Germinal center (tissue), 1 donor: ENCODE measurements around the gene SIL1.
"Not testable (repeated sequence)": the region's sequence is repeated elsewhere in the genome, so short reads cannot be mapped to it uniquely, and the experiment has no call there.

Experiments used
- DNase-seq: peaks from one replicate; pipeline ENCODE4 v3.0.0; 2012; ENCODE audit warnings: mixed read lengths, low spot score

Gene SIL1

GRCh38 chr5:139068060-139068459 lies 130.1 kb downstream of the SIL1 start:
- no peak for DNase-seq

- DNase-seq, result no peak
These were observed 132.9 kb downstream of the SIL1 start for GRCh38 chr5:139065306-139065705.

- no peak for DNase-seq
These were observed 133.6 kb downstream of the SIL1 start for GRCh38 chr5:139064613-139065012.

GRCh38 chr5:139063664-139064054 lies 134.5 kb downstream of the SIL1 start:
- DNase-seq, result no peak

DNA sequence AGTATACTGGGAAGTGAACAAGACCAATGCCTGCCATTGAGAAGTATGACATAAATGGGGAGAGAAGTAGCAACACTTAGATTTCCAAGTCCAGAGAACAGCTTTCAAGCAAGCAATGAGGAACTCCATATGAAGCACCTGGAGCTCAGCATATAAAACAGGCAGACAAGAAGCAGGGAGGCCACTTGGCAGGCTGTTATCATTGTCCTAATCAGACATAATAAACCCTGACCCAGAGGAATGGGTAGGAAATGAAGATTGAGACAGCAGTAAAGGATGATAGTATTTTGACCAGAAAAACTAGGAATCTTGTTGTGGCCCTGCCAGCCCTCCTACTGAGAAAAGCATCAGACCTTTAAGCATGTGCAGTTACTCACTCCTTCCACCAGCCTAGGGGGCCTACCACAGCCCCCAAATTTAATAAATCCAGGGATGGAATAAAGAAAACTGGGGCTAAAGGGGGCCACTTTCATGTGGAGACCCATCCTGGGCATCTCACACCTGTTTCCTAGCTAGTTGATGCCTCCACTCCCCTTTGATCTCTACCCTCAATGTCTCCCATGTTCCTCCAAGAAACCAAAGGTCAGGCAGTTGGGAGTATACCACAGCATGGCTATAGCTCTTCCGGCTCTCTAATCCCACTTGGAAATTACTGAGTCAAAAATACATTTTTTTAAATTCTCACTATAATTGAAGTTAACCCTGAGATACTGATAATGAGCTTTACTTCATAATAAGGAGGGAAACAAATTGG lies 135.1 kb downstream of the SIL1 start:
- no peak for DNase-seq

DNA sequence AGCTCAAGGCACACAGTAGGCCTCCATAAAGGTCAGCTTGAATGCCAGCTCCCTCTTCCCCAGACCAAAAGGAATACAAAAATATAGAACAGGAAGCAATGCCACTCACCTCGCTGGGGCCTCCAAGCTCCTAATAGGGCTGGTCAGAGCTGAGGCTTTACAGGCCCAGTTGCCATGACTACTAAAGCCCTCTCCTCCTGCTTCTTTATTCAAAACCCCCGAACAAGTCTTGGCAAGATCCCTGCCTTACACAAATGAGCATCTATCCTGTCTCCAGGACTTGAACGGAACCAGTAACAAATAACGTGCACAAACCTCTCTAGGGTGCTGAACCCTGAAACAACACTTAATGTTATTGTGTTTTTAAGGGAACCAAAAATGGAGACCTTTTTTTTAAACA lies 136.3 kb downstream of the SIL1 start:
- no peak for DNase-seq

DNA sequence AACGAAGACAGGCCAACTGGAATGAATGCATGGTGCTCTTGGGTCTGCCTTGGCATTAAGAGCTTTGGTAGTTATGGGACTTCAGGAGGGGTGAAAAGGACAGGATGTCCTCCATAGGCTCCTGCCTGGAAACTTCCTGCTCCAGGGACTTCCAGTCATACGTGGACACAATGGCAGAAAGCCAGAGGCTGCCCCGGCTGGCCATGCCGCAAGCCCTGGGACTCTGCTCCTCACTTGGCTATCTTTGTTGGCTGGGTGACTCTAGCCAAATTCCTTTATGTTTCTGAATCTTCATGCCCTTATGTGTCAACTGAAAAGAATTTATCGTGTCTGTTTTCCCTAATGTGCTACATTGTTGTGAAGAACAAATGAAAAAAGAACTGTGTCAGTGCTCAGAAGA lies 136.9 kb downstream of the SIL1 start:
- no peak for DNase-seq

DNA sequence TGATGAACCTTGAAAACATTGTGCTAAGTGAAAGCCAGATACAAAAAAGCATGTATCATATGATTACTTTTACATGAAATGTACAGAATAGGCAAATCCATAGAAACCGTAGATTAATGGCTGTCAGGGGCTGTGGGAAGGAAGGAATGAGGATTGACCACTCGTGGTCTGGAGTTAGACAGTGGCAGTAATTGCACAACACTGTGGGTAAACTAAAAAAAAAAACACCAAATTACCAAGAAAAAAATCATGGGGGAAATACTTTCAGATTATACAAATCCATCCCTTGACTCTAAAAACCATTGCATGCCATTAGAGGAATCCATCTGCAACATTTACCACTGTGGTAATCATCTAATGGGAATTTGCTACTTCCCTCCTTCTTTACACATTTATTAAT lies 140.0 kb downstream of the SIL1 start:
- DNase-seq, result no peak

- DNase-seq, result not testable (repeated sequence)
These were observed 140.9 kb downstream of the SIL1 start for GRCh38 chr5:139057045-139057939.

- DNase-seq, result no peak
These were observed 145.2 kb downstream of the SIL1 start for GRCh38 chr5:139052975-139053374.

DNA sequence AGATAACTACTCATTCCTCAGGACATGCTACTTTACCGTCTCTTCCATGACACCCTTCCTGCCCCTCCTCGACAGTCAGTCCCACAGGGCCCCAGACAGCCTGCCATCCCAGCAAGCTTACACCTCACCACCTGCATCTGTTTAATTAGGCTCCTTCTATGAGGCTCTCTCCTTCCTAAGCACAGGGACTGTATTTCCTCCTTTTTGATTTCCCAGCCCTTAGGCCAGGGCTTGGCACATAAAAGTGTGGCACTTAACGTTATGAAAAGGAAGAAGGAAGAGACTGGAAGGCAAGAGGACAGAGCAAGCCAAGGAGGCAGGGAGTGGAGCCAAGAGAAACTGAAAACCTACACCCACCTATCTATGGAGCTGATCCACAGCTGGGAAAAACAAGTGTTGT lies 146.8 kb downstream of the SIL1 start:
- DNase-seq, result no peak

- DNase-seq, result no peak
These were observed 147.7 kb downstream of the SIL1 start for GRCh38 chr5:139050432-139050831.

GRCh38 chr5:139049780-139050179 lies 148.4 kb downstream of the SIL1 start:
- no peak for DNase-seq

DNA sequence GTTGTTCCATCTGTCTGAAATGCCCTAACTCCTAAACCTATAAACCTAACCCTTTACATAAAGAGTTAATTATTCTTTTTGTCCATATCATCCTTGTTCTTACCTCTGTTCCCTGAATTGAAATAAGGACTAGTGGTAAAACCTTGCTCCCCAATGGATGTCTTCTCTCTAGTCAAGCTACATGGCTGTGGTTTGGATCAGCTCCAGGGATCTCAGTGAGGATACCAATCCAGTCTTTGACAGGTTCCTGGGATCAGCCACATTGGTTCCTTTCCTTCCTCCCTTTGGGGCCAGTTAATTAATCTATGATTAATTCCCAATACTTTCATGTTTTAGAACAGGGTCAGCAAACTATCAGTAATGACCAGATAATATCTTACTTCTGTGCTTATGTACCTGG lies 151.6 kb downstream of the SIL1 start:
- no peak for DNase-seq

DNA sequence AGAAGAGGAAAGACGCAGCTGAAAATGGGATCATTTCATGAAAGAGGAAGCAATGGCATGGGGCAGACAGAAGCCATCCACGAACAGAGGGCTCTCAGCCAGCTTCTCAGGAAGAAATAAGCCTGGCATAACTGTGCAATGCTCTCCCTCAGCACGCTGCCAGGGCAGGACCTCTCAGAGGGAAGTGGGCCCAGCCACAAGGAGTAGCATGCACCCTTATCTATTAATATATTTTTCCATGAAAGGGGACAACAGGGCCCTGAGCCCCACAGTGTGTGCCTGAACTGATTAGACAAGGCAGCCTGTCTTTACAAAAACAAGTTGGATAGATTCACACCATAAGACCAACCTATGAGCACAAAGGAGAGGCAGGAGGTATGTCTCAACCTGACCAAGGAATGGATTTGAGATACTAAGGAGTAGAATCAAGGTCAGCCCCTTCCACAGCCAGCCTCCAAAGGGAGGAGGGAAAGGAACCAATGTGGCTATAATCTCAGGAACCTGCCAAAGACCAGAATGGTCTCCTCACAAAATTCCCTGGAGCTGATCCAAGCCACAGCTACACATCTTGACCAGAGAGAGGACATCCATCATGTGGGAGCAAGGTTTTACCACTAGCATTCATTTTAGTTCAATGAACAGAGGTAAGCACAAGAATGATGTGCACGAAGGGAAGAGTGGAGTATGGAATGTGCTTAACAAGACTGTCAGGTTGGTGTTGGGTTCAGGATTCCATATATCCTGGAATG lies 154.8 kb downstream of the SIL1 start:
- no peak for DNase-seq

- DNase-seq, result no peak
These were observed 158.1 kb downstream of the SIL1 start for GRCh38 chr5:139040081-139040480.

- no peak for DNase-seq
These were observed 159.4 kb downstream of the SIL1 start for GRCh38 chr5:139038613-139039305.

DNA sequence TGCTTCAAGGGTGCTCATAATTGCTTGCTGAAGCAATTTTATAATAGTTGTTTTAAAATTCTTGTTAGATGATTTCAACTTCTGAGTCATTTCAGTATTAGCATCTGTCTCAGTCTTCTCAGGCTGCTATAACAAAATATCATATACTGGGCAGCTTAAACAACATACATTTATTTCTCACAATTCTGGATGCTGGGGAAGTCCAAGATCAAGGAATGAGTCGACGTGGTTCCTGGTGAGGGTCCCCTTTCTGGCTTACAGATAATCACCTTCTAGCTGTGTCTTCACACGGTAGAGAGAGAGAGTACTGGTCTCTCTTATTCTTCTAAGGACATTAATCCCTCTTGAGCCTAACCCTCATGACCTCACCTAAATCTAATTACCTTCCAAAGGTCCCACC lies 160.4 kb downstream of the SIL1 start:
- DNase-seq, result no peak

GRCh38 chr5:139036332-139036731 lies 161.8 kb downstream of the SIL1 start:
- DNase-seq, result not testable (repeated sequence)

DNA sequence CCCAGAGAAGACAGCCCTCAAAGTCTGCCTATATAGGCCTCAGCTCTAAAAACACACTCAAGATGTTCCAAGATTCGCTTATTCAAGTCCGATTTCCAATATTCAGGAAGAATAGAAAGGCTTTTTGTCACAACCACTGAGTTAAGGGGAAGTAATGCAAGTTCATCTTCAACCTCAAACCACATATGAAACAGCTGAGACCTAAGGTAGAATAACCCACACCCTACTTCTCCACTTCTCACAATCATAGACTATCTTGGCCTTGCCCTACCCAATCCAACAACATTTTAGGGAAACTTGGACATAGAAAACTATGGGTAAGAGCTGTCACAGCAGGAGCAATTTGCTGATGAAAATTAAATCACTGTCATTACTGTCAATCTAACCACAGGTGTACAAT lies 171.0 kb downstream of the SIL1 start:
- DNase-seq, result no peak

GRCh38 chr5:139025651-139026050 lies 172.5 kb downstream of the SIL1 start:
- no peak for DNase-seq

- no peak for DNase-seq
These were observed 174.9 kb downstream of the SIL1 start for GRCh38 chr5:139023286-139023685.
